SK-N-SH (cell line): ENCODE data around the gene BTBD7. TPM values are rescaled to one million over a fixed set of nuclear protein-coding genes. Genes with fewer than 3 reads are reported as not detected.

Source experiments
- CTCF ChIA-PET: fragments of 300-600, 350-600 bp; formaldehyde crosslinking; extraction: SDS; loops from one replicate; lab custom pipeline; 2021; lab: Yijun Ruan, JAX
- POLR2A ChIA-PET: fragments of 350-600 bp; sonication (Branson Sonifier 250); formaldehyde crosslinking; extraction: SDS; loops from one replicate; lab custom pipeline; 2020; ENCODE audit warnings: antibody characterized with exemption, inconsistent platforms; lab: Yijun Ruan, JAX
- DNase-seq: peaks from one replicate; pipeline ENCODE4 v3.0.0; 2012
- H2AFZ ChIP-seq: fragments of 200-600 bp; sonication (generic); 2 replicates; pipeline ENCODE4 v1.8.1; 2016; ENCODE audit warnings: antibody characterized with exemption, mild to moderate bottlenecking, low read depth
- H3F3A ChIP-seq: fragments of 200-600 bp; sonication (generic); replicated peaks from 2 replicates; pipeline ENCODE3; 2016; ENCODE audit warnings: antibody characterized with exemption, mild to moderate bottlenecking; ENCODE audit not compliant: insufficient read depth
- H3K27ac ChIP-seq, 2 experiments: fragments of 200-500 bp in 1 of 2; fragments of 200-600 bp in 1 of 2; sonication (Bioruptor generic) in 1 of 2; sonication (generic), shearing (Covaris generic) in 1 of 2; 2 replicates each; pipeline versions ENCODE4 v1.5.1 to v1.6.1; 2014 to 2016; ENCODE audit warnings: low read depth in 2 of 2, inconsistent platforms in 1 of 2, low read length in 1 of 2, mild to moderate bottlenecking in 1 of 2, mixed read lengths in 1 of 2
- H3K27me3 ChIP-seq: fragments of 200-600 bp; sonication (generic), shearing (Covaris generic); 2 replicates; pipeline ENCODE4 v1.6.1; 2016; ENCODE audit warnings: mixed run types; ENCODE audit not compliant: insufficient read depth
- H3K36me3 ChIP-seq, 2 experiments: fragments of 200-500 bp in 1 of 2; fragments of 200-600 bp in 1 of 2; sonication (Bioruptor generic) in 1 of 2; sonication (generic) in 1 of 2; replicated peaks in 1 of 2; 2 replicates each; pipeline versions ENCODE3 to v1.5.1; 2014 to 2016; ENCODE audit warnings: low read length in 1 of 2, mild to moderate bottlenecking in 1 of 2; ENCODE audit not compliant: insufficient read depth in 2 of 2, control insufficient read depth in 1 of 2
- H3K4me1 ChIP-seq, 2 experiments: fragments of 200-500 bp in 1 of 2; fragments of 200-600 bp in 1 of 2; sonication (Bioruptor generic) in 1 of 2; sonication (generic), shearing (Covaris generic) in 1 of 2; 2 replicates each; pipeline versions ENCODE4 v1.5.1 to v1.6.1; 2014 to 2016; ENCODE audit warnings: low read depth in 1 of 2, low read length in 1 of 2, mixed run types in 1 of 2; ENCODE audit not compliant: insufficient read depth in 2 of 2, control insufficient read depth in 1 of 2
- H3K4me2 ChIP-seq: fragments of 200-600 bp; sonication (generic), shearing (Covaris generic); 2 replicates; pipeline ENCODE4 v1.6.1; 2017; ENCODE audit warnings: mixed run types
- H3K4me3 ChIP-seq, 2 experiments: fragments of 200-500 bp in 1 of 2; fragments of 200-600 bp in 1 of 2; sonication (Bioruptor generic) in 1 of 2; sonication (generic), shearing (Covaris generic) in 1 of 2; 2 replicates each; pipeline versions ENCODE4 v1.5.1 to v1.8.1; 2014 to 2016; ENCODE audit warnings: low read depth in 2 of 2, inconsistent platforms in 1 of 2, low read length in 1 of 2, mild to moderate bottlenecking in 1 of 2, mixed read lengths in 1 of 2, moderate library complexity in 1 of 2
- H3K79me2 ChIP-seq: fragments of 200-600 bp; sonication (generic); 2 replicates; pipeline ENCODE4 v1.8.1; 2017; ENCODE audit warnings: mild to moderate bottlenecking; ENCODE audit not compliant: insufficient read depth
- H3K9ac ChIP-seq: fragments of 200-600 bp; sonication (generic); 2 replicates; pipeline ENCODE4 v1.6.1; 2017; ENCODE audit warnings: mixed run types
- H3K9me2 ChIP-seq: fragments of 200-600 bp; sonication (generic); 2 replicates; pipeline ENCODE4 v1.6.1; 2017; ENCODE audit warnings: mixed run types
- H3K9me3 ChIP-seq: fragments of 200-600 bp; sonication (generic); 2 replicates; pipeline ENCODE4 v1.6.1; 2017; ENCODE audit warnings: mixed run types, mild to moderate bottlenecking, moderate library complexity
- H4K20me1 ChIP-seq: fragments of 200-600 bp; sonication (generic); 2 replicates; pipeline ENCODE4 v1.6.1; 2017; ENCODE audit warnings: mild to moderate bottlenecking, mixed run types; ENCODE audit not compliant: insufficient read depth
- ELF1 ChIP-seq: IDR thresholded peaks from 2 replicates; pipeline ENCODE4 v1.4.0; 2012
- EP300 ChIP-seq, 2 experiments: IDR thresholded peaks; 2 replicates each; pipeline versions ENCODE4 v1.4.0 to v1.6.1; 2012; ENCODE audit warnings: borderline replicate concordance in 1 of 2, low read depth in 1 of 2, low read length in 1 of 2
- FOSL2 ChIP-seq: IDR thresholded peaks from 2 replicates; pipeline ENCODE4 v1.4.0; 2012; ENCODE audit warnings: low read depth, mild to moderate bottlenecking, moderate library complexity, borderline replicate concordance
- GATA2 ChIP-seq: sonication (generic); formaldehyde crosslinking; IDR thresholded peaks from 2 replicates; pipeline ENCODE4 v1.5.0; 2020; ENCODE audit warnings: mild to moderate bottlenecking, missing genetic modification reagents
- MXI1 ChIP-seq: IDR thresholded peaks from 2 replicates; pipeline ENCODE4 v1.6.1; 2012; ENCODE audit warnings: mild to moderate bottlenecking, low read depth, low read length, improper control_type of control experiment
- NFIC ChIP-seq: IDR thresholded peaks from 2 replicates; pipeline ENCODE4 v1.4.0; 2012; ENCODE audit warnings: borderline replicate concordance
- NRF1 ChIP-seq: IDR thresholded peaks from 2 replicates; pipeline ENCODE4 v1.6.1; 2012; ENCODE audit warnings: low read depth, mild to moderate bottlenecking, low read length
- RXRA ChIP-seq: IDR thresholded peaks from 2 replicates; pipeline ENCODE4 v1.4.0; 2012; ENCODE audit warnings: low read depth, mild to moderate bottlenecking, borderline replicate concordance
- SIN3A ChIP-seq: IDR thresholded peaks from 2 replicates; pipeline ENCODE4 v1.6.1; 2012; ENCODE audit warnings: low read depth, mild to moderate bottlenecking, low read length, moderate library complexity, borderline replicate concordance
- TAF1 ChIP-seq: IDR thresholded peaks from 2 replicates; pipeline ENCODE4 v1.6.1; 2012; ENCODE audit warnings: low read depth, mild to moderate bottlenecking, low read length, moderate library complexity, borderline replicate concordance
- TCF12 ChIP-seq: IDR thresholded peaks from 2 replicates; pipeline ENCODE4 v1.4.0; 2012
- YY1 ChIP-seq: IDR thresholded peaks from 2 replicates; pipeline ENCODE4 v1.4.0; 2012; ENCODE audit warnings: low read depth, mild to moderate bottlenecking
- WGBS: methylation state at CpG from one replicate; pipeline ENCODE4 v1.1.6; 2017; ENCODE audit warnings: low lambda C conversion rate; 5-methylcytosine and 5-hydroxymethylcytosine counted together
- polyA plus RNA-seq, 3 experiments: library from polyadenylated mRNA; depleted of rRNA; stranded (reverse); fragments of >200 nt; gene quantifications; 2 replicates each; pipeline ENCODE4 v1.2.3, GENCODE V29; 2012
- TF ChIP-seq, protein P1 (sequence below): IDR thresholded peaks from 2 replicates; pipeline ENCODE4; 2012
- TF ChIP-seq, protein P2 (sequence below): fragments of 150-350 bp; IDR thresholded peaks from 2 replicates; pipeline ENCODE4 v1.6.1; 2017; ENCODE audit warnings: antibody characterized with exemption, low read length, low read depth, borderline replicate concordance
- TF ChIP-seq, protein P3 (sequence below): IDR thresholded peaks from 2 replicates; pipeline ENCODE4 v1.6.1; 2012; ENCODE audit warnings: mild to moderate bottlenecking, low read depth, low read length, moderate library complexity
- TF ChIP-seq, protein P4 (sequence below): IDR thresholded peaks from 2 replicates; pipeline ENCODE4 v1.4.0; 2012; ENCODE audit warnings: low read depth, borderline replicate concordance

BTBD7 gene
- polyA plus RNA-seq, 1 of the 3 experiments (the other 2 are of a cell fraction) = 8.6 TPM

DNA sequence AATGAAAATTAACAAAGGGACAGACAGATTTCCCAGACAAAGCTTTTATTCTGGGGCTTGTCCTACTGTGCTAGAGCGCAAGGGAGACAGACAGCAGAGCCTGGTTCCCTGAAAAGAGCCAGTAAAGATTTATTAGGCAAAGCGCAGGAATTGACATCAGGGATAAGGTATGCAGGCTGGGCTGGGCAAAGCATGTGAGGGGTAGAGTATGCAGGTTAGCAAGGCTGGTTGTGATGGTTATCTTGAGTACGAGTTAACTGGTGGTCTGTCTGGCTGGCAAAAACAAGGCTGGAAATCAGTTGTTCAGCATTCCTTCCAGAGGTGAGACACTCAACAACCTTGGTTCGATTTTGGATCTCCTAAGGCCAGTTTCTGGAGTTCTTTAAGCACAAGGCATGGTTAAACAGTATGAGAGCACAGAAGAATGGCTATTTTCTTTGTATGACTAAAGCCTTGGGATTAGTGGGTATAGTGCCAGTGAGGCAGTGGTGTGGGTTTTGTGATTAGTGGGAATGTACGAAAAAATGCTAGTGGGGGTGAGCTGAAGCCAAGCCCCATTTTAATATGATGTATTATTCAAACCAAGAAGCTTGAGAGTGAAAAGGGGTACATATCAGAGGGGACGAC, 30.9 kb downstream of the BTBD7 start:
- Histone ChIP-seq H3K4me3 (no peak overlapping the region), H4K20me1 (peaks cover 33% of the 10 kb centered on the region), H3K27me3 (no peaks in the 10 kb centered on the region), H3K9me3 (no peaks in the 10 kb centered on the region), H3K9ac (no peak overlapping the region), H3K27ac (peak overlapping the region in 1 of 2 experiments; percentile 34; a peak in 2 of 4 replicates), H2AFZ (no peak overlapping the region), H3K9me2 (no peaks in the 10 kb centered on the region), H3K4me1 (peaks cover 10 to 24% of the 10 kb centered on the region in 2 experiments; a peak in 3 of 4 replicates), H3K36me3 (no peaks in the 10 kb centered on the region), H3K4me2 (peak overlapping the region; percentile 45; the same call in 1 of the 2 replicates), H3K79me2 (peaks cover 94% of the 10 kb centered on the region), H3F3A (peaks cover 4% of the 10 kb centered on the region)
- ChIA-PET POLR2A (no interaction called here), CTCF (no interaction called here)
- no peak for TF ChIP-seq MXI1
- TF ChIP-seq ELF1 = no peak
- TF ChIP-seq, protein P1, sequence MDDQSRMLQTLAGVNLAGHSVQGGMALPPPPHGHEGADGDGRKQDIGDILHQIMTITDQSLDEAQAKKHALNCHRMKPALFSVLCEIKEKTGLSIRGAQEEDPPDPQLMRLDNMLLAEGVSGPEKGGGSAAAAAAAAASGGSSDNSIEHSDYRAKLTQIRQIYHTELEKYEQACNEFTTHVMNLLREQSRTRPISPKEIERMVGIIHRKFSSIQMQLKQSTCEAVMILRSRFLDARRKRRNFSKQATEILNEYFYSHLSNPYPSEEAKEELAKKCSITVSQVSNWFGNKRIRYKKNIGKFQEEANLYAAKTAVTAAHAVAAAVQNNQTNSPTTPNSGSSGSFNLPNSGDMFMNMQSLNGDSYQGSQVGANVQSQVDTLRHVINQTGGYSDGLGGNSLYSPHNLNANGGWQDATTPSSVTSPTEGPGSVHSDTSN = peak; percentile 65
- TF ChIP-seq TCF12 = peak; percentile 28; the same call in 1 of the 2 replicates
- TF ChIP-seq GATA2 (CRISPR knock-in tag) = no peak
- no peak for TF ChIP-seq TAF1
- TF ChIP-seq, protein P2, sequence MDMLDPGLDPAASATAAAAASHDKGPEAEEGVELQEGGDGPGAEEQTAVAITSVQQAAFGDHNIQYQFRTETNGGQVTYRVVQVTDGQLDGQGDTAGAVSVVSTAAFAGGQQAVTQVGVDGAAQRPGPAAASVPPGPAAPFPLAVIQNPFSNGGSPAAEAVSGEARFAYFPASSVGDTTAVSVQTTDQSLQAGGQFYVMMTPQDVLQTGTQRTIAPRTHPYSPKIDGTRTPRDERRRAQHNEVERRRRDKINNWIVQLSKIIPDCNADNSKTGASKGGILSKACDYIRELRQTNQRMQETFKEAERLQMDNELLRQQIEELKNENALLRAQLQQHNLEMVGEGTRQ = no peak
- 65% methylated on average over 6 of the region's 6 CpGs for WGBS
- DNase-seq = no peak

DNA sequence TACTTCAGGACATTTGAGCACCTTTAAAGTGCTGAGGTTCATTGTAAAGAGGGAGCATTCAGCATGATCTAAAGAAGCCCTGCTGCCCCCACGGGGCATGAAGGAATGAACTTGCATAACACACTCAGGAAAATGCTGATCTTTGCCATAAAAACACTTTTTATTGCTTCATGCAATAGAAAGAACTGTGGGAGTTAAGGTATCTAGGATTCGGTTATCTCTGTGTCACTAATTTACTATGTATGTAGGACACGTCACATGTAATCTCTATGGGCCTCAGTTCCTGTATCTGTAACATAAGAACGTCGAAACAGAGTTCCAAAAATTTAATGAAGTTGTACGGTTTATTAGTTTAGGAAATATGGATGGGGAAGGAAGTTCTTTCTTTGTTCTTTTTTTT, 33.0 kb downstream of the BTBD7 start:
- Histone ChIP-seq H3K36me3 (no peaks in the 10 kb centered on the region), H3K4me1 (peaks cover 16 to 27% of the 10 kb centered on the region in 2 experiments; a peak in 3 of 4 replicates), H3K27ac (no peak overlapping the region), H3K4me2 (no peak overlapping the region), H4K20me1 (peaks cover 35% of the 10 kb centered on the region), H3K79me2 (peaks cover 91% of the 10 kb centered on the region), H3K9ac (no peak overlapping the region), H3K9me3 (no peaks in the 10 kb centered on the region), H3K9me2 (no peaks in the 10 kb centered on the region), H3K4me3 (no peak overlapping the region), H3K27me3 (no peaks in the 10 kb centered on the region), H3F3A (peaks cover 4% of the 10 kb centered on the region), H2AFZ (no peak overlapping the region)
- no peak for DNase-seq
- WGBS = 92% methylated on average over 6 of the region's 6 CpGs
- ChIA-PET CTCF (no interaction called here), POLR2A (no interaction called here)
- no peak for TF ChIP-seq EP300 (IDR thresholded peaks at IDR 0.05; ENCODE audit: borderline replicate concordance in 1 of 2, low read depth in 1 of 2, low read length in 1 of 2)
- TF ChIP-seq, protein P3, sequence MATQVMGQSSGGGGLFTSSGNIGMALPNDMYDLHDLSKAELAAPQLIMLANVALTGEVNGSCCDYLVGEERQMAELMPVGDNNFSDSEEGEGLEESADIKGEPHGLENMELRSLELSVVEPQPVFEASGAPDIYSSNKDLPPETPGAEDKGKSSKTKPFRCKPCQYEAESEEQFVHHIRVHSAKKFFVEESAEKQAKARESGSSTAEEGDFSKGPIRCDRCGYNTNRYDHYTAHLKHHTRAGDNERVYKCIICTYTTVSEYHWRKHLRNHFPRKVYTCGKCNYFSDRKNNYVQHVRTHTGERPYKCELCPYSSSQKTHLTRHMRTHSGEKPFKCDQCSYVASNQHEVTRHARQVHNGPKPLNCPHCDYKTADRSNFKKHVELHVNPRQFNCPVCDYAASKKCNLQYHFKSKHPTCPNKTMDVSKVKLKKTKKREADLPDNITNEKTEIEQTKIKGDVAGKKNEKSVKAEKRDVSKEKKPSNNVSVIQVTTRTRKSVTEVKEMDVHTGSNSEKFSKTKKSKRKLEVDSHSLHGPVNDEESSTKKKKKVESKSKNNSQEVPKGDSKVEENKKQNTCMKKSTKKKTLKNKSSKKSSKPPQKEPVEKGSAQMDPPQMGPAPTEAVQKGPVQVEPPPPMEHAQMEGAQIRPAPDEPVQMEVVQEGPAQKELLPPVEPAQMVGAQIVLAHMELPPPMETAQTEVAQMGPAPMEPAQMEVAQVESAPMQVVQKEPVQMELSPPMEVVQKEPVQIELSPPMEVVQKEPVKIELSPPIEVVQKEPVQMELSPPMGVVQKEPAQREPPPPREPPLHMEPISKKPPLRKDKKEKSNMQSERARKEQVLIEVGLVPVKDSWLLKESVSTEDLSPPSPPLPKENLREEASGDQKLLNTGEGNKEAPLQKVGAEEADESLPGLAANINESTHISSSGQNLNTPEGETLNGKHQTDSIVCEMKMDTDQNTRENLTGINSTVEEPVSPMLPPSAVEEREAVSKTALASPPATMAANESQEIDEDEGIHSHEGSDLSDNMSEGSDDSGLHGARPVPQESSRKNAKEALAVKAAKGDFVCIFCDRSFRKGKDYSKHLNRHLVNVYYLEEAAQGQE = no peak
- TF ChIP-seq, protein P1 = no peak
- no peak for TF ChIP-seq NRF1
- TF ChIP-seq SIN3A = no peak
- TF ChIP-seq, protein P4, sequence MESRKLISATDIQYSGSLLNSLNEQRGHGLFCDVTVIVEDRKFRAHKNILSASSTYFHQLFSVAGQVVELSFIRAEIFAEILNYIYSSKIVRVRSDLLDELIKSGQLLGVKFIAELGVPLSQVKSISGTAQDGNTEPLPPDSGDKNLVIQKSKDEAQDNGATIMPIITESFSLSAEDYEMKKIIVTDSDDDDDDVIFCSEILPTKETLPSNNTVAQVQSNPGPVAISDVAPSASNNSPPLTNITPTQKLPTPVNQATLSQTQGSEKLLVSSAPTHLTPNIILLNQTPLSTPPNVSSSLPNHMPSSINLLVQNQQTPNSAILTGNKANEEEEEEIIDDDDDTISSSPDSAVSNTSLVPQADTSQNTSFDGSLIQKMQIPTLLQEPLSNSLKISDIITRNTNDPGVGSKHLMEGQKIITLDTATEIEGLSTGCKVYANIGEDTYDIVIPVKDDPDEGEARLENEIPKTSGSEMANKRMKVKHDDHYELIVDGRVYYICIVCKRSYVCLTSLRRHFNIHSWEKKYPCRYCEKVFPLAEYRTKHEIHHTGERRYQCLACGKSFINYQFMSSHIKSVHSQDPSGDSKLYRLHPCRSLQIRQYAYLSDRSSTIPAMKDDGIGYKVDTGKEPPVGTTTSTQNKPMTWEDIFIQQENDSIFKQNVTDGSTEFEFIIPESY = no peak
- no peak for TF ChIP-seq NFIC
- no peak for TF ChIP-seq GATA2 (CRISPR knock-in tag)
- no peak for TF ChIP-seq TAF1
- no peak for TF ChIP-seq FOSL2
- TF ChIP-seq, protein P2 = no peak
- TF ChIP-seq YY1 = no peak
- no peak for TF ChIP-seq RXRA
